H1 (cell line): ENCODE measurements around the gene STX2. TPM values are rescaled to one million over a fixed set of nuclear protein-coding genes. Genes with fewer than 3 reads are reported as not detected.

ENCODE experiments used
- ATF3 ChIP-seq: IDR thresholded peaks from 2 replicates; pipeline ENCODE4 v1.6.1; 2011; ENCODE audit warnings: low read depth, mild to moderate bottlenecking, low read length; ENCODE audit not compliant: insufficient read depth
- BACH1 ChIP-seq: IDR thresholded peaks from 2 replicates; pipeline ENCODE4 v1.6.1; 2012; ENCODE audit warnings: low read length, improper control_type of control experiment
- BCL11A ChIP-seq, 2 experiments: IDR thresholded peaks; one replicate each; pipeline ENCODE4 v1.6.1; 2011; ENCODE audit warnings: low read depth in 2 of 2, low read length in 2 of 2, mild to moderate bottlenecking in 2 of 2
- BRCA1 ChIP-seq: IDR thresholded peaks from 2 replicates; pipeline ENCODE4 v1.6.1; 2012; ENCODE audit warnings: low read depth, low read length, improper control_type of control experiment
- CBX5 ChIP-seq: fragments of 300-800, 300-1000 bp; sonication (generic); IDR thresholded peaks from 2 replicates; pipeline ENCODE4 v1.7.1; 2016; ENCODE audit warnings: antibody characterized with exemption, low read length, low read depth
- GABPA ChIP-seq: IDR thresholded peaks from 2 replicates; pipeline ENCODE4 v1.6.1; 2011; ENCODE audit warnings: mild to moderate bottlenecking, low read length, moderate library complexity, borderline replicate concordance; ENCODE audit not compliant: insufficient read depth
- HDAC6 ChIP-seq: IDR thresholded peaks from one replicate; pipeline ENCODE4 v1.7.1; 2012; ENCODE audit warnings: low read depth, mild to moderate bottlenecking, inconsistent platforms, low read length, moderate library complexity
- JUND ChIP-seq: IDR thresholded peaks from 2 replicates; pipeline ENCODE4 v1.6.1; 2011; ENCODE audit warnings: mild to moderate bottlenecking, improper control_type of control experiment, low read length
- KDM5A ChIP-seq: fragments of 200-600 bp; IDR thresholded peaks from 2 replicates; pipeline ENCODE4 v1.7.1; 2012; ENCODE audit warnings: mild to moderate bottlenecking, low read length, inconsistent platforms, mixed read lengths
- MAFK ChIP-seq: IDR thresholded peaks from 2 replicates; pipeline ENCODE4 v1.6.1; 2012; ENCODE audit warnings: low read depth, mild to moderate bottlenecking, improper control_type of control experiment, low read length
- NRF1 ChIP-seq: IDR thresholded peaks from 2 replicates; pipeline ENCODE4 v1.6.1; 2011; ENCODE audit warnings: mild to moderate bottlenecking, low read depth, low read length, improper control_type of control experiment
- PHF8 ChIP-seq: fragments of 200-600 bp; sonication (generic); conservative IDR thresholded peaks from 2 replicates; pipeline ENCODE4 v1.7.1; 2012; ENCODE audit warnings: low read depth, mild to moderate bottlenecking, inconsistent platforms, low read length, moderate library complexity
- POU5F1 ChIP-seq: IDR thresholded peaks from 2 replicates; pipeline ENCODE4 v1.6.1; 2011; ENCODE audit warnings: low read depth, mild to moderate bottlenecking, low read length, moderate library complexity
- RAD21 ChIP-seq, 2 experiments: IDR thresholded peaks in 1 of 2; conservative IDR thresholded peaks in 1 of 2; 2 replicates each; pipeline ENCODE4 v1.6.1; 2011; ENCODE audit warnings: low read depth in 2 of 2, low read length in 2 of 2, improper control_type of control experiment in 1 of 2, inconsistent platforms in 1 of 2, mild to moderate bottlenecking in 1 of 2, moderate library complexity in 1 of 2
- RNF2 ChIP-seq: fragments of 200-900, 300-1000 bp; sonication (generic); IDR thresholded peaks from 2 replicates; pipeline ENCODE4 v1.7.1; 2016; ENCODE audit warnings: borderline replicate concordance, low read depth, mild to moderate bottlenecking, antibody characterized with exemption, low read length; ENCODE audit not compliant: poor library complexity, severe bottlenecking; ENCODE audit errors: missing control alignments
- RXRA ChIP-seq: IDR thresholded peaks from 2 replicates; pipeline ENCODE4 v1.6.1; 2011; ENCODE audit warnings: low read depth, mild to moderate bottlenecking, low read length, moderate library complexity; ENCODE audit not compliant: insufficient read depth
- SP1 ChIP-seq: IDR thresholded peaks from 2 replicates; pipeline ENCODE4 v1.6.1; 2011; ENCODE audit warnings: low read depth, low read length
- SP4 ChIP-seq: IDR thresholded peaks from 2 replicates; pipeline ENCODE4 v1.6.1; 2012; ENCODE audit warnings: low read length, inconsistent platforms
- SRF ChIP-seq: IDR thresholded peaks from 2 replicates; pipeline ENCODE4 v1.6.1; 2011; ENCODE audit warnings: mild to moderate bottlenecking, low read depth, low read length, moderate library complexity
- TAF1 ChIP-seq: IDR thresholded peaks from 2 replicates; pipeline ENCODE4 v1.6.1; 2011; ENCODE audit warnings: mild to moderate bottlenecking, low read depth, low read length
- TEAD4 ChIP-seq: IDR thresholded peaks from 2 replicates; pipeline ENCODE4 v1.6.1; 2012; ENCODE audit warnings: low read depth, low read length, inconsistent platforms, mixed read lengths
- USF2 ChIP-seq: IDR thresholded peaks from 2 replicates; pipeline ENCODE4 v1.6.1; 2011; ENCODE audit warnings: low read length, improper control_type of control experiment
- polyA plus RNA-seq, 7 experiments: library from polyadenylated mRNA; depleted of rRNA in 3 of 7; stranded (reverse) in 5 of 7; unstranded in 2 of 7; fragments of >200 nt in 5 of 7; fragments of 200-250 nt in 2 of 7; gene quantifications; 1 replicate in 5 of 7; 2 replicates in 1 of 7; 4 replicates in 1 of 7; pipeline versions ENCODE4 v1.2.1 to v1.2.3, GENCODE V29; 2011 to 2013; ENCODE audit warnings: missing spikeins in 2 of 7, mixed read lengths in 2 of 7
- total RNA-seq: library from RNA; stranded (reverse); fragmentation: NEBNext Ultra II Directional; extraction: Animal tissue kit (Norgen Biotek cat#: 25700); gene quantifications from 2 replicates; pipeline ENCODE4 v1.2.1, GENCODE V29; 2021

STX2 gene
- total and polyA plus RNA-seq, 2 of the 8 experiments (the other 6 are each of a cell fraction or from before 2014, with no cell fraction given): 20.0 to 26.3 TPM

- no peak for TF ChIP-seq GABPA
- TF ChIP-seq BCL11A (IDR thresholded peaks at IDR 0.05; ENCODE audit: low read depth in 2 of 2, low read length in 2 of 2): peak in 1 of 2 experiments; percentile 31
- TF ChIP-seq RXRA: no peak
- TF ChIP-seq SRF: no peak
- no peak for TF ChIP-seq NRF1
- no peak for TF ChIP-seq CBX5
- TF ChIP-seq SP1: peak; percentile 94
- no peak for TF ChIP-seq MAFK
- no peak for TF ChIP-seq HDAC6
- TF ChIP-seq TEAD4: peak; percentile 92
- no peak for TF ChIP-seq USF2
- TF ChIP-seq KDM5A: no peak
- no peak for TF ChIP-seq RAD21 (IDR thresholded peaks at IDR 0.05 in 1 of 2, conservative IDR thresholded peaks at IDR 0.05 in 1 of 2; ENCODE audit: low read depth in 2 of 2, low read length in 2 of 2)
- TF ChIP-seq JUND: no peak
- no peak for TF ChIP-seq SP4
- no peak for TF ChIP-seq RNF2
- no peak; the same call in 1 of the 2 replicates for TF ChIP-seq BACH1
- TF ChIP-seq POU5F1: no peak
- TF ChIP-seq BRCA1: no peak
- no peak for TF ChIP-seq ATF3
- TF ChIP-seq PHF8: no peak
- TF ChIP-seq TAF1: no peak
These were observed 10.7 kb upstream of the STX2 start (continued) for GRCh38 chr12:130849561-130850417.
